ENCODE measurements around the gene OMD.
"Not testable (repeated sequence)": the region's sequence is repeated elsewhere in the genome, so short reads cannot be mapped to it uniquely, and the experiment has no call there.

OMD gene, protein sequence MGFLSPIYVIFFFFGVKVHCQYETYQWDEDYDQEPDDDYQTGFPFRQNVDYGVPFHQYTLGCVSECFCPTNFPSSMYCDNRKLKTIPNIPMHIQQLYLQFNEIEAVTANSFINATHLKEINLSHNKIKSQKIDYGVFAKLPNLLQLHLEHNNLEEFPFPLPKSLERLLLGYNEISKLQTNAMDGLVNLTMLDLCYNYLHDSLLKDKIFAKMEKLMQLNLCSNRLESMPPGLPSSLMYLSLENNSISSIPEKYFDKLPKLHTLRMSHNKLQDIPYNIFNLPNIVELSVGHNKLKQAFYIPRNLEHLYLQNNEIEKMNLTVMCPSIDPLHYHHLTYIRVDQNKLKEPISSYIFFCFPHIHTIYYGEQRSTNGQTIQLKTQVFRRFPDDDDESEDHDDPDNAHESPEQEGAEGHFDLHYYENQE

DNA sequence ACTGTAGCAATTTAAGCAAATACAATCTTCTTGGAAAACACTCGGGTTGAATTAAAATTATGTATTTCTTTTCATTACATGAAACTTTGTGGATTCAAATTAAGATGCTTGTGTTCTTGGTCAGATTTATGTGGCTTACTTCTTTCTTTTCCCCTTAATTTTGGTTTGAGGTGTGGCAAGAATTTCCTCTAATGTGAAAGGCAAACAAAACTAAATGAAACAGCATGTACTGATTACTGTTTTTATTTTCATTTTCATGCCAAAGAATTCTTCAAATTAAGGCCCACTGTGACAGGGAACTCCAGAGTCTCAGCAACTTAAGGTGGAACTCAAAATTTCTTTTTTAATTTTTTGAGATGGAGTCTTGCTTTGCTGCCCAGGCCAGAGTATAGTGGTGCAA lies at the start of gene OMD:
Gene OMD, minus strand, starts transcription at position 132 of the 400 bp plus-strand sequence. CDS start 6,913 bp downstream, outside the sequence.
- no peak for DNase-seq

DNA sequence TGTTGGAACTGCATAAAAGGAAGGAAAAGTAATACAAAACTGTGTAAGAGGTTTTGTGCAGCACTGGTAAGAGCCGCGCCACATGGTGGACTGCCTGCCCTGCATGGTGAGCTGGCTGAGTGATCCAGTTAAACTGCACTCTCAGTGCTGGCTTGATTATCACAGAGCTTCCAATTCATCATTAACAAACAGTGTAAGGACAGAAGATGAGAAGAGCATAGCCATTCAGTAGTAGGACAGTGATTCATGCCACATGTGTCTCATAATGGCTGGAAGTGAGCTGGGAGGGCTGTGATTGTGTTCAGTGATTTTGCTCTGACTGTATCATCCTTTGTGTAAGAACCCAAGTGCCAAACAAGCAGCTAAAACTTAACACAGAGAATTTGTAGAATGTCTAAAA lies 43.9 kb upstream of the OMD start:
- no peak for DNase-seq

DNA sequence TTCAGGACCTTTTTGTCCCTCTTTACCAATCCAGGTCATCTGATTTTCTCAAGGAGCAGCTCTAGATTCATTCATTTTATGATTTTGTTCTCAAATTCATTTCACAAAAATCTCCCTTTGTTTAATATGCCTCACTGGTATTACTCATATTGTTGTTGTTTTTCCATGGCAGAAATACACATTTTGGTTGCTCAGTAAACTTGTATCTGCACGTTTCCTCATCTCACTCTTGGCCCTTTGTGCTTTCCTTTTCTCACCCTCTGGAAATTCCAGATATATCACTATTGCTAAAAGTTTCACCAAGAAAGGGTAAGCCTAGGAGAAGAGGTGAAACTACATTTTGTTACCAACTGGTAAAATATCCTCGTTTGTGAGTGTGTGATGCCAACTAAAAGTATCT lies 43.2 kb upstream of the OMD start:
- DNase-seq: no peak

DNA sequence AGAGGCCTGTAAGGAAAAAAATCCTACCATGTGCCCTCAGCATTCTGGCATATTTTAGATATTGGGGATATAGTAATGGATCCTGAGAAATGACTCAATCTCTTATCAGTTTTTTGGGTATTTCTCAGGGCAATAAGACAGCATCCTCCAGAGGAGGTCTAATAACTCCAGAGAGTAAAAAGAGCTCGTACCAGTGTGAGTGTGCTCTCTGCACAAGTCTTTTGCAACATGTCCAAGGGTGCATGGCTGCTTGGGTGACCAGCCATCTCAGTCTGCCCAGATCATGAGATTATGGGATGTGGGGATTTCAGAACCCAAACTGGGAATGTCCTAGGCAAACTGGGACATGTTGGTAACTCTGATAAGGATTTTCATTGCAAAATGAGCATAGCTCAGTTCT lies 42.8 kb upstream of the OMD start:
- no peak for DNase-seq

DNA sequence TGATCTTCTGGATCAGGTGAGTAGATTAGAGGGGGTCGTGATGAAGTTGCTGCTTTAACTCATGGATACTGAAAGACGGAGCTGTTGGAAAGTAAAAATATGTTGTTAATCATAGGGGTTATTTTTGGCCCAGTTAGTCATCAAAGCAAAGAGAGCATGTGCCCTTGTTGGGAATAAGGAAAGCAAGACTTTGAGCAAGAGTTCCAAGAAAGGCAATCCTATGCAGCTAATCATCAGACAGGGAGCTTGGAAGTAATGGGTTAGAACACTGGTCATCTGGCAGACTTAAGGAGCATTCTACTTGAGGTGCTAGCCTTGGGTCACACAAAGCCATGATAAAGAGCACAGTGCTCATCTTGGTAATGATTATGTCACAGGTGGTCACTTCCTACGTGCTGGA lies 39.7 kb upstream of the OMD start:
- DNase-seq: no peak

DNA sequence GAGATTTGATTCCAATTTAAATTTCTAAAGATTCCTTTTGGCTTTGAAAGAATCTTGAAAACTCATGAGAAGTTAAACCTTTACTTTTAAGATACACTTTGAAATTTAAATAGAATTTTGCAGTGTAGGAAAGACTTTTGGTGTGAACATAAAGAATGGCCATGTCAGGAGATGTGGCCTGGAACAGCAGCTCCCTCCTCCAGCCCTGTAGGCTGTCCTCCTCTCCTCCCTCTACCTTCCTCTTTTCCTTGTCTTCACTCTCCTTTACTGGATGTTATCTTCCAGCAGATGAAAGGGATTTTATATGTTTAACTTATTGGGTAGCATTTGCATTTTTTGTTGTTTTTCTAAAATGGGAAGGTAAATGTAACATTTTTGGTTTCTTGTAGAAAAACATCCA lies 39.1 kb upstream of the OMD start:
- no peak for DNase-seq

DNA sequence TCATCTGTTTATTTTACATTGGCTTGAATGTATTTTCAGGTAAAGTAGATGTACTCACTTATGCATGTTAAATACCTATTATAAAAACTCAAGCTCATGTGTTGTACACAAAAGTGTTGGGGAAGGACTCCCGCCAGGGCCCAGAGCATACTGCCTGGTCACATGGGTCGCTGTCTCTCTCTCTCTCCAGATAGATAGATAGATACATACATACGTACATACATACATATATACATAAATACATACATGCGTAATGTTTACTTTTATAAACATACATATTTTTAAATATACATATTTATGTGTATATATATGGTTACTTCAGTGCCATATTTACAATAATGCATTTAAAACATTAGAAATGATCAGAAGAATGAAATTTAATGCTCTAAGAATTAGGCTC lies 33.3 kb upstream of the OMD start:
- no peak for DNase-seq

DNA sequence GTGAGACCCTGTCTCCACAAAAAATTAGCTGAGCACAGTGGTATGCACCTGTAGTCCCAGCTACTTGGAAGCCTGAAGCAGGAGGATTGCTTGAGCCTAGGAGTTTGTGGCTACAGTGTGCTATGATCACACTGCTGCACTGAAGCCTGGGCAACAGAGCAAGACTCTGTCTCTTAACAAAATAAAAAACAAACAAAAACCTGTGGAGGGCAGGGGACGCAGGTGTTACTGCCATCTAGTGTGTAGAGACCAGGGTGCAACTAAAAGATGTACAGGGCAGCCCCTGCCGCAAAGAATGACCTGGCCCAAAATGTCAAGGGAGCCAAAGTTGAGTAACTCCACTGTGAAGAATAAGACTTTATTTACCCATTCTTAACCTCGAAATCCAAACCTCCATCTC lies 30.9 kb upstream of the OMD start:
- DNase-seq: no peak

DNA sequence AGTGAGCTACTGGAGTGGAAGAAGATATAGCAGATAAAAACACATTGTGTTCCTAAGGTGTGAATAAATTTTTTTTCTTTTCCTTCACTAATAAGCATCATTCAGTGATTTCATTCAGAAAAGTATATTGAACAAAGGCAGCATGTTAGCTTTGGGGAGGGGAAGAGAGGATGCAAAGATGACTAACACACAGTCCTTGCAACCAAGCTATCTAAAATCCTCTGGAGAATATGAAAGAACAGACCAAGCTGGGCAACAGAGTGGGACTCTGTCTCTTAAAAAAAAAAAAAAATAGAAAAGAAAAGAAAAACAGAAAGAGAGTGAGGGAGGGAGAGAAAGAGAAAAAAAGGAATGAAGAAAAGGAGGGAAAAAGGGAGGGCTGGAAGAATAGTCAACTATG lies 22.3 kb upstream of the OMD start:
- DNase-seq: no peak

DNA sequence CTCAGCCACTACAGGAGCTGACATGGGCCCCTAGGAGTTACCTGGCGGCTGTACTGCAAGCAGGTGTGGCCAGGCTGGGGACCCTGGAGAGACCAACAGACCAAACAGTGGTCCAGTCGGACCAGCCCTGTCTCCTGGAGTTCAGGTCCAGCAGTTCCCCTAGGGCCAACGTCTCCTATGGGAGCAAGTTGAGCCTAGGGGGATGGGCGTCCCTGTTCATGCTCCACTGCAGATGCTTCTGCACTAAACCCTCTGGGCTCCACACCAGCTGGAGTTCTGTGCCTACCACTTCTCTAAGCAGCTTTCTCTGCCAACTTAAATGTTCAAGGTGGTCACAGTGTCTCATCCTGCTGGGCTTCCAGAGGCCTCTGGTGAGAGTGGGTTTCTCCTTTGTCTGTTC lies 20.6 kb upstream of the OMD start:
- no peak for DNase-seq

DNA sequence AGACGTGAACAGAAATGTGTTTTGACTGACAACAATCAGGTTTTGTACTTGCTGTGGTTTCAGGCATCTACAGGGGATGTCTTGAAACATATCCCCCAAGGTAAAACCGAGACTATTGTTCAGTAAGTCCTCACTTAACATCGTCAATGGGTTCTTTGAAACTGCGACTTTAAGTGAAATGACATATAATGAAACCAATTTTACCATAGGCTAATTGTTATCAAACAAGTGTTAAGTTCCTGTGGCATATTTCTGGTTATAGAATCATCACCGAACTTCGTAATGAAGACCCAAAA lies 16.4 kb upstream of the OMD start:
- no peak for DNase-seq

DNA sequence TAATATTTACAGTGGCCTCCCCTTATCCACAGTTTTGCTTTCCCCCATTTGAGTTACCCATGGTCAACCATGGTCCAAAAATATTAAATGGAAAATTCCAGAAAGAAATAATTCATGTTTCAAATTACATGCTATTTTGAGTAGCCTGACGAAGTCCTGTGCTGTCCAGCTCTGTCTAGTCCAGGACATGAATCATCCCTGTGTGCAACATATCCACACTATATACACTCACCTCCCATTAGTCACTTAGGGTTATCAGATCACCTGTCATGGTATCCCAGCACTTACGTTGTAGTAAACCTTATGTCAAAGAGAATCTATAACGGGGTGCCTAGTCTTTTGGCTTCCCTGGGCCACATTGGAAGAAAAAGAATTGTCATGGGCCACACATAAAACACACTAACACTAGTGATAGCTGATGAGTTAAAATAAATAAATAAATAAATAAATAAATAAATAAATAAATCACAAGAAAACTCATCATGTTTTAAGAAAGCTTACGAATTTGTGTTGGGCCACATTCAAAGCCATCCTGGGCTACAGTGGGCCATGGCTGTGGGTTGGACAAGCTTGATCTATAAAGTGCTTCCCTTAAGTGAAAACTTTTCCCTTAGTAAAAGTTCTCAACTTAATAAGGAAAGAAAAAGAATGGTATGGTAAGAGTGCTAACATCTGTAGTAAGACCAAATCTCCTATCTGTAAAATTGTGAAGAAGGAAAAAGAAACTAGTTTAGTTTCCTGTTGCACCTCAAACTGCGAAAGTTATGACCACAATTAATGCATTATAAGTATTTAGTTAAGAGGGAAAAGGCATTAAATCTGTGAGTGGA lies 15.9 kb upstream of the OMD start:
- no peak for DNase-seq

DNA sequence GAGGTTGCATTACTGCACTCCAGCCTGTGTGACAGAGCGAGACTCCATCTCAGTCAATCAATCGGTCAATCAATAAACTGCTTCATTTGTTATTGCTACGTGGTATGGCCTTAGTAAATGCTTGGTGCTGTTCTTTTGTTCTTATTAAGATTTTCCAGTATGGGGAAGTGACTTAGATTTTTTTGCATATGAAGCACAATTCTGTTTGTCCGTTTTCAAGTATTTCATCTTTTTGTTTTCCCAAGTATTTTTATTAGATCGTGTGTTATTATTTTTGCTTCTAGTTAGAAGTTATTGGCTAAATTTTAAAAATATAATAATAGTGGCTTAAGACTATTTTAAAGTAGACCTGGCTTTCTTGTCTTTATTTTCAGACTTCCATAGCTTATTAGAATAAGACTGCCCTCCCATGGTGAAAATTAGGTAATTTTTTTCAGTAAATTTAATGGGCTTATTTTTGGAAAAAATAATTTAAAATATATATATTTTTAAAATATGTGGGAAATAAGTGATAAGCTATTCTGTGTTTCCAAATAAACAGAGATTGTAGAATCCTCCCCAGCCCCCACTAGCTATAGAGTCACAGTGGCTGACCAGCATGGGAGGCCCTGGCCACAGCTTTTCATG lies 14.7 kb upstream of the OMD start:
- no peak for DNase-seq

DNA sequence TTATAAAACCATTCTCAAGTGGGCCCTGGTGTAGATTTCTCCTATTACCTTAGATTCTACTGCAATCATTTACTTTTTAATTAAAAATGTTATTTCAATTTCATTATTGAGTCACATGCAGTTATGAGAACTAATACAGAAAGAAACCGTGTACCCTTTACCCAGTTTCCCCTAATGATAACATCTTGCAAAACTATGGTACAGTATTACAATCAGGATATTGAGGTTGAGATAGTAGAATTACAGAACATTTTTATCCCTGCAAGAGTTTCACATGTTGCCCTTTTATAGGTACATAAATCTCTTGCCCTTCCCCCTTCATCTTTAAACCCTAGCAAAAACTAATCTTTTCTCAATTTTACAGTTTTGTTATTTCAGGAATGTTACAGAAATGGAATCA lies 11.0 kb upstream of the OMD start:
- no peak for DNase-seq

DNA sequence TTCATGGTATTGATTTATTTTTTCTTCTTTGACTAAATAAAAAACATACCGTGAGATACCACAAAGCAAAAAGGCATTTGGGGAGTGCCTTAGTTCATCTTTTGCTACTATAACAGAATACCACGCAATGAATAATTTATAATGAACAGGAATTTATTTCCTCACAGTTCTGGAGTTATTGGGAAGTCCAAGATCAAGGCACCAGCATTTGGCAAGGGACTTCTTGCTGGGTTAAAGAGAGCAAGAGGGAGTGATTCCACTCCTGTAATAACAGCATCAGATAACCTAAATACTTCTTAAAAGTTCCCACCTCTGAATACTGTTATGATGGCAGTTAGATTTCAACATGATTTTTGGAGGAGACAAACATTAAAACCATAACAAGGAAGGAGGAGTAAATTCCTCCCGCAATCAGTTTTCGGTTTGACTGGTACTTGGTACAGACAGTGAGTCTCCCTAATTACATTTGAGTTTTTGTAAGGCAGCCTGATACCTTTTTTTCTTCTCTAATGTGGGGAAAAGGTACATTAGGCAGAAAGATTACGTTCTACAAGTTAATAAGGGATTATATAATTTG lies 8.8 kb upstream of the OMD start:
- no peak for DNase-seq

DNA sequence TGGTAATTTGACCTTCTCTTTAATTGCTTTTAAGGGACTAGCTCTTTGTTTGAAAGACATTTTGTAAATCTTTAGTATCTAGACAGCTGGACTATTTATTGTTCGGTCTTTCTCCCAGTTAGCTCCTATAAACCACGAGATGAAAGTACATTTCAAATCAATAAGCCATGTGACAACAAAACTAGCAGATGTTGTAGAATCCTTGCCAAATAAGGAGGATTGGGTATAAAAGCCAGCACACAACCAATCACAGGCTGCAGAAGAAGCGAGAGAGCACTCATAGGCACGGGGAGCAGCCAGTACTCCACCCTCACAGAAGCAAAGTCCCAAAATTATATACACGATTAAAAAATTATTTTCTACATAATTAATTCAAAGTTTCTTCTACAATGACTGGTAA lies 8.1 kb upstream of the OMD start:
- no peak for DNase-seq

DNA sequence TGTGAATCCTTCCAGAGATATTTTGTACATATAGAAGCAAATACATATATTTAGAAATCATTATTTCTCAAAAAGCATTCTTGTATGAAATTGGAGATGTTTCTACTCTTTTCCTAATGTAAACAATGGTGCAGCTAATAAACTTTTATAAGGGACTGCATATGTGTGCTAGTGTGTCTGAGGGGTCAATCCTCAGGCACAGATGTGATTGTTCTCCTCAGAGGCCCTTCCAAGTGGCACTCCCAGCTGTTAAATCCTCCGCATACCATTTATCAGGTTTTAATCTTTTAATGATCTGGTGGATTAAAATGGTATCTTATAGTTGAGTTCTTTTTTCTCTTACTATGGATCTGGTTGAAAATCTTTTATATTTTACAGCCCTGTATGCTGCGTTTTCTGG lies 5.6 kb upstream of the OMD start:
- no peak for DNase-seq

DNA sequence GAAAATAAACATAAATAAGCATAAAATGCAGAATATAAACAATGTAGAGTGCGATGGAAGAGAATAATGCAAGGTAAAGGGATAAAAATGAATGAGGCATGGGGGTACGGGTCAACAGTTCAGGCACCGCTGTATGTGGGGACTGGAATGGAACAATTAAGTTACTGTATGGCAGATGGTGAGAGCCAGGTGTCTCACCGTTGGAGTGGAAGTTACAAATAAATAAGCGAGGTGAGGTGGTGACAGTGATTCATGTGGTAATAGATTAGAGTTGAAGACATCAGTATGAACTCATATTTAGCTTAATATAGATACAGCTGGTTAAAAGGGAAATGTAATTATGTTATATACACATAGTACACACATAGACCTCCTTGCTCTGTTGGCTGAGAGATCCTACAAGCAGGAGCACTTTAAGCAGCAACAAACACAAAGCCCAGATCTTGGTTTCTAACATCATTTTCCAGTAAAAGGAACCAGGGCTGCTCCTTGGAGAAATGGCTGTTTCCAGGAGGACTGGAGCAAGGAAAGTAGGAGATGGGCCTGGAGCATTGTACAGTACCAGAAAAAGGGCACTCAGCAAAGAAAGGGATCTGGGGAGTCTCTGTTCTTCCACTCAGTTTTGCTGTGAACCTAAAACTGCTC lies 2.4 kb upstream of the OMD start:
- DNase-seq: no peak

DNA sequence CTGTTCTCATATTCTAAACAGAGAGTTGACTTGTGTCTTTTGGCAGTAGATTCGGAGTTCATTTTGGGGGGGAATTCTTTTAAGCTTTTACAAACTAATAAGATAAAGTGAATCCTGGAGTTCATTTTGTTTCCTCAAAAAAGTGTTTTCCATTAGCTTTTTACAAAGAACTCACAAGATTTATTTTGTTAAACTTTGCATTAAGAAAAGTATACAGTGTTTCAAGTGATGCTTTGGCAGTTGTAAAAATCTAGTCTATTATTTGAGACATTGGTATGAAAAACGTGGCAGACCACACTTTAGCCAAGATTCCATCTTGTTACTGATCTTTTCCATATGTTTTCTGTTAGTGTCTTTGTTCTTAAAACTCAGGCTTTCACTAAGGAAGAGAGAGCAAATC lies 1.2 kb upstream of the OMD start:
- no peak for DNase-seq

DNA sequence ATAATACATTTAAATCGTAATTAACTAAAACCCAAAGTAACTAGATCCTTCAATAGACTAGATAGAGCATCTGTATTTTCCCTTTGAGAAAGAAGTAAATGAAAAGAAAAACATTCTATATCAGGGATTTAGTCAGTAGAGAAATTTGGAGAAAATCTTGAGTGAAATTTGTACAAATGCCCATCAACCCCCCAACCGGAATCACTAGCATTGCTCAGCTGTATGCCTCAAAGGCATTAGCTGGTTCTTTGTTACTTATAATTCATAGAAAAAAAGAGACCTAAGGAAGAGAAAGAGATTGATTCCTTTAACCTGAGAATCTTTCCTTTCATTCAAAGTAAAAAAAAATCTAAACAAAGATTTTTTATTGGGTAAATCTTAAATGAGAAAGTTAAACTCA lies 659 bp downstream of the OMD start:
- no peak for DNase-seq

DNA sequence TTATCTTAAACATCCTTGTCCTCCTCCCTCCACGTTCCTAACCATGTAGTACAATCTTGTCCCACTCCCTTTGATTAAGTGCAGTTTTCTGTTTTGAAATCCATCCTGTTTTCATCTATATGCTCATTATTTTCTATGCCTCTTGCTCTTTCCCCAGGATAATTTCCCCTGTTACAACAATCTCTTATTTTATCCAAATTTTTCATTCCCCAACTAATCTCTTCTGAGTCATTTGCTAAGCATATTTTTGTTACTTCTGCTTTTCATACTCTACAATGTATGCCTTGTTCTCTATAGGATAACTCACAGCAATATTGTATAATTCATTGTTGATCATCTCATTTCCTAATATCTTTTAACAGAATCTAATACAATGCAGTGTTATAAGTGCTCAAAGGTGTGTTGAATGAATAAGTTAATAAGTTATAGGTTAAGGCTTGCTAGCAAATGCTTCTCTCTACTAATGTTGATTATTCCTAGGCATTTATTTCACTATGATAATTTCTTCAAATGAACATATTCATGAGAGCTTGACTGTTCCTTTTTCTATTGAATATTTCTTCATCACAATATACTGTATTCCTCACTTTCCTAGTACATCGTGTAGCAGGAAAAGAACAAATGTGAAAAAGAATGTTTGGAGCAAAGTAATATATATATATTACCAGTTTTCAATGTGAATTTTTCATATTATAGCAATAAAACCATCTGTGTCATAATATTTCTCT lies 1.5 kb downstream of the OMD start:
- DNase-seq: no peak

DNA sequence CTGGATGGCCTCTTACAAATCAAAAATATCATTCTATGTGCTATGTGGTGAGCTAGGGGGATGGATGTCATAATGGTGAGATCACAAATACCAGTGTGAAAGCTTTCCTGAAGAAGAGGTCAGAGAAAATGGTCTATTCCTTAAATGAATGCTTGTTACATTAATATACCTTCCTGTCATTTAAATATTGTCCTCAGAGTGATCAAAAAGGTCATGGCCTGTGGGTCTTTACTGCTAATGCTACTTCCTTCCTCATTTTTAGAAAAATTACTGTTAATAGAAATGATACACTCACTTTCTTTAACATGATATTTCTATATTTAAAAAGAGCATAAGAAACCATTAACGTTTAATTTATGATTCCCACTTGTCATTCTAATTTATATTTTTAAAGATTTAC lies 9.7 kb downstream of the OMD start:
- no peak for DNase-seq

DNA sequence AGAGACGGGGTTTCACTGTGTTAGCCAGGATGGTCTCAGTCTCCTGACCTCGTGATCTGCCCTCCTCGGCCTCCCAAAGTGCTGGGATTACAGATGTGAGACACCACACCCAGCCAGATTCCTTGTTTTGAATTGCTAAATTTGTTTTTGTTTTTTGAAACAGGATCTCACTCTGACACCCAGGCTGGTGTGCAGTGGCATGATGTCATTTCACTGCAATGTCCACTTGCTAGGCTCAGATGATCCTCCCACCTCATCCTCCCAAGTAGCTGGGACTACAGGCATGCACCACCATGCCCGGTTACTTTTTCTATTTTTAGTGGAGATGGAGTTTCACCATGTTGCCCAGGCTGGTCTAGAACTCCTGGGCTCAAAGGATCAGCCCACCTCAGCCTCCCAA lies 13.1 kb downstream of the OMD start:
- not testable (repeated sequence) for DNase-seq

Data from stimulated activated CD4-positive, alpha-beta T cell treated with anti-CD3 and anti-CD28 coated beads, Interleukin-1b, Interleukin-23, amount 100 ng/mL, for 48 hours (primary cell).